Gastroesophageal sphincter (tissue), 3 donors: ENCODE results near the gene ERF.

Experiments used
- CTCF ChIP-seq, 4 experiments: fragments of 200-600 bp in 2 of 4; fragments of 450-650 bp in 2 of 4; sonication (generic) in 1 of 4; IDR thresholded peaks; one replicate each; pipeline ENCODE4 v1.5.1; 2017 to 2019; ENCODE audit warnings: antibody characterized with exemption in 4 of 4, mild to moderate bottlenecking in 2 of 4, moderate library complexity in 2 of 4
- EP300 ChIP-seq: sonication (generic); formaldehyde crosslinking; IDR thresholded peaks from one replicate; pipeline ENCODE4 v1.6.1; 2017; ENCODE audit warnings: antibody characterized with exemption, mild to moderate bottlenecking
- POLR2A ChIP-seq, 2 donors: fragments of 450-650 bp; IDR thresholded peaks; one replicate each; pipeline ENCODE4 v1.6.1; 2017; ENCODE audit warnings: antibody characterized with exemption in 2 of 2, mild to moderate bottlenecking in 2 of 2, moderate library complexity in 1 of 2
- POLR2AphosphoS5 ChIP-seq: sonication (generic); formaldehyde crosslinking; IDR thresholded peaks from one replicate; pipeline ENCODE4 v1.6.1; 2017; ENCODE audit warnings: antibody characterized with exemption

GRCh38 chr19:42282819-42283187, 27.9 kb upstream of the ERF start:
- TF ChIP-seq CTCF (IDR thresholded peaks at IDR 0.05) (no peak), EP300 (no peak), POLR2AphosphoS5 (no peak), POLR2A (IDR thresholded peaks at IDR 0.05) (no peak)
